Neural crest cell (in vitro differentiated cells): ENCODE measurements around the gene SIX2. TPM values are rescaled to one million over a fixed set of nuclear protein-coding genes. Genes with fewer than 3 reads are reported as not detected.

ENCODE experiments used
- DNase-seq: peaks from one replicate; pipeline ENCODE4 v3.0.0; 2021; ENCODE audit warnings: low read depth, mixed read lengths, low spot score
- H3K27ac Mint-ChIP-seq: one replicate; pipeline ENCODE4 v1.8.0; 2021; ENCODE audit warnings: mild to moderate bottlenecking, mixed read lengths; ENCODE audit not compliant: unreplicated experiment
- H3K27me3 Mint-ChIP-seq: 2 replicates; pipeline ENCODE4 v1.8.0; 2021; ENCODE audit warnings: low read depth, mild to moderate bottlenecking, mixed read lengths
- H3K36me3 Mint-ChIP-seq: 2 replicates; pipeline ENCODE4 v1.8.0; 2021; ENCODE audit warnings: low read depth, mild to moderate bottlenecking, mixed read lengths
- H3K4me1 Mint-ChIP-seq: 2 replicates; pipeline ENCODE4 v1.8.0; 2021; ENCODE audit warnings: mixed read lengths
- H3K4me3 Mint-ChIP-seq: one replicate; pipeline ENCODE4 v1.8.0; 2021; ENCODE audit warnings: mild to moderate bottlenecking, mixed read lengths
- H3K9me3 Mint-ChIP-seq: 2 replicates; pipeline ENCODE4 v1.8.0; 2021; ENCODE audit warnings: mixed read lengths
- total RNA-seq: library from RNA; stranded (reverse); gene quantifications from 2 replicates; pipeline ENCODE4 v1.2.1, GENCODE V29; 2021
- TF ChIP-seq, protein P1 (sequence below): fragments of 200-600 bp; sonication (generic); conservative IDR thresholded peaks from 2 replicates; pipeline ENCODE4 v1.5.0; 2021; ENCODE audit warnings: antibody characterized with exemption, mild to moderate bottlenecking

The SIX2 gene
- total RNA-seq, 1 donor from 2014 or later, result 0.14 TPM

DNA sequence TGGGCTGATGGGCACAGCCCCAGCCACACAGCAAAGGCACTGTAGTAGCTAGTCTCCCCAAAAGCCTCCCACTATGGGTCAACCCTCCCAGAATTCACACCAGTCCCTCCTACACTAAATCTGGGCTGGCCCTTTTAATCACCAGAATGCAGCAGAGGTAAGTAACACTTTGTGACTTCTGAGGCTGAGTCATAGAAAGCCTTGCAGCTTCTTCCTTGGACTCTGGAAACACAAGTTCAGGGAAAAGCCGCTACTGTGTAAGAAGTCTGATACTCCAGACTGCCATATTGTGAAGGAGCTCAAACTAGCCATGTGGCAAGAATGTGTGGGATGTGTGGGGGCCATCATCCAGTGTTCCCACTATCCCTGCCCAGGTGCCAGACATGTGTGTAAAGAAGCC, 19.0 kb upstream of the SIX2 start:
- H3K27me3 Mint-ChIP-seq, result peaks cover 17% of the 10 kb centered on the region
- no peak overlapping the region for H3K4me3 Mint-ChIP-seq
- DNase-seq, result no peak
- H3K4me1 Mint-ChIP-seq, result no peaks in the 10 kb centered on the region
- no peaks in the 10 kb centered on the region for H3K36me3 Mint-ChIP-seq
- TF ChIP-seq, protein P1, sequence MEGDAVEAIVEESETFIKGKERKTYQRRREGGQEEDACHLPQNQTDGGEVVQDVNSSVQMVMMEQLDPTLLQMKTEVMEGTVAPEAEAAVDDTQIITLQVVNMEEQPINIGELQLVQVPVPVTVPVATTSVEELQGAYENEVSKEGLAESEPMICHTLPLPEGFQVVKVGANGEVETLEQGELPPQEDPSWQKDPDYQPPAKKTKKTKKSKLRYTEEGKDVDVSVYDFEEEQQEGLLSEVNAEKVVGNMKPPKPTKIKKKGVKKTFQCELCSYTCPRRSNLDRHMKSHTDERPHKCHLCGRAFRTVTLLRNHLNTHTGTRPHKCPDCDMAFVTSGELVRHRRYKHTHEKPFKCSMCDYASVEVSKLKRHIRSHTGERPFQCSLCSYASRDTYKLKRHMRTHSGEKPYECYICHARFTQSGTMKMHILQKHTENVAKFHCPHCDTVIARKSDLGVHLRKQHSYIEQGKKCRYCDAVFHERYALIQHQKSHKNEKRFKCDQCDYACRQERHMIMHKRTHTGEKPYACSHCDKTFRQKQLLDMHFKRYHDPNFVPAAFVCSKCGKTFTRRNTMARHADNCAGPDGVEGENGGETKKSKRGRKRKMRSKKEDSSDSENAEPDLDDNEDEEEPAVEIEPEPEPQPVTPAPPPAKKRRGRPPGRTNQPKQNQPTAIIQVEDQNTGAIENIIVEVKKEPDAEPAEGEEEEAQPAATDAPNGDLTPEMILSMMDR, result no peak
- no peaks in the 10 kb centered on the region for H3K9me3 Mint-ChIP-seq
- H3K27ac Mint-ChIP-seq, result no peak overlapping the region

DNA sequence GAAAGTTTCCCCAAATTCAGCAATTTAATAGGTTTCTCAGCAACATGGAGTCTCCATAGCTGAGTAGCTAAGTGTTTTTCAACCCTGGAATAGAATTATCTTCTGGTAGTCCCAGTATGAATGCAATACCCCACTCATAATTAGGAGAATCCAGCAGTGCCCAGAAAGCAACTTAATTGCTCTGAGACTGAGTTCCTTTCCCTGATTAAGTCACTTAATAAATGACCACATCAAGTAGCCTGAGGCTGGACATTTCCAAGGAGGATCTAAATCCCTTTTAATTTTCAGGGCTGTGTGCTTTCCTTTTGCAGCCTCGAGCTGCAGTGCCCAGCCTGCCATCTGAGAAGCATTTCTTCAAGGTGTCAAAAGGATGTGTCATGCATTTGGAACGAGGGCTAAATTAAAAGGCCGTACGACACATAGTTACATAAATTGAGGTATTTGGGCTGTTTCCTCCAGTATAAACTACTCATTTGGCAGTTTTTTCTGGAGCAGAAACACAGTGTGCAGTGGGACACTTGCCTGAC, 17.7 kb upstream of the SIX2 start:
- Mint-ChIP-seq H3K27ac (no peak overlapping the region), H3K27me3 (peaks cover 22% of the 10 kb centered on the region), H3K4me3 (no peak overlapping the region), H3K9me3 (no peaks in the 10 kb centered on the region), H3K36me3 (no peaks in the 10 kb centered on the region), H3K4me1 (no peaks in the 10 kb centered on the region)
- no peak for DNase-seq
- TF ChIP-seq, protein P1, result no peak

DNA sequence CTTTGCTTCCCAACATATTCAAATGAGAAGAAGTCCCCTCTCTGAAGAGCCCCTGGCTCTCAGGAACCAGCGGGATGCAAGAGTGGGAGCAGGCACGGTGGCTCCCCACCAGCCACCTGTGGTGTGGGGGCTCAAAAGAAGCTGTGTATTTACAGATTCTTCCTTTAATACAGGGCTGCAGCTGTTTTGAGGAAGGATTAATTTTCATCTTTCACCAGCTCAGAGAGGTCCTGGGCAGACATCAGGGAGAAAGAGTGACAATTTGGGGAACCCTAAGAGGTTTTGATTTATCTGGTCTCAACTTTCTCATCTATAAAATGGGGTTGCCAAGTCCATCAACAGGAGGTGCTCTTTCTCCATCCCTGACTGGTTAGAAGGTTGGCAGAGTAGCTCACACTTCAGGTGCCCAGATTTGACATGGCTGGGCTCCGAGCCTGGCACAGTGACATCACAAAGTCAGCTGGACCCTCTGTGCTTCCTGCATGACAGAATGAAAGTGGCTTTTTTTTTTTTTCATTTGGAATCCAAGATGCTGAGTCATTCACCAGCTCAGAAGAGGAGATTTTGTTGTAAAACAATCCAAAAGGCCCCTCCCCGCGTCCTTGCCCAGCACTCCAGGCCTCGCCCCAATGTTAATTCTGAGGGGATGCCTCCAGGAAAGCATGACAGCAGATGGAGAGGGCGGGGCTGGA, 15.5 kb upstream of the SIX2 start:
- Mint-ChIP-seq H3K36me3 (no peaks in the 10 kb centered on the region), H3K4me3 (no peak overlapping the region)
- no peak for DNase-seq

DNA sequence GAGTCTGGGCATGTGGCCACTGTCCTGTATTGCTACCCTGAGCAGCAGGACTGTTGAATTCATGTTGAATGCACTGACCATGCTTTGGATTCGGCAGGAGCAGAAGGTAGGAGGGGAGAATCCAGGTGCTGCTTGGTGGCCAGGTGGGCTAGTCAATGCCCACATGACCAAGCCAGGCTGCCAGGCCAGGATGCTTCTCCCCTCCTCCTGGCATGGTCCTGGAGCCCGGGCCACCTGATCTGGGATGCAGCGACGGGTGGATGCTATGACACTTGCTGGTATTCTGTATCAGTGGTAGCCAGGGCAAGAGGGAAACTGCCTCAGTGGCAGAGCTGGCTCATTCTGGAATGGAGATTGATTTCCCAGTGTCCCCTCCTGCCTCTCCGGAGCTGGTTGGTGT, 14.8 kb upstream of the SIX2 start:
- DNase-seq, result no peak
- Mint-ChIP-seq H3K4me1 (no peaks in the 10 kb centered on the region), H3K4me3 (no peak overlapping the region), H3K27ac (no peak overlapping the region), H3K36me3 (no peaks in the 10 kb centered on the region), H3K9me3 (no peaks in the 10 kb centered on the region), H3K27me3 (peaks cover 28% of the 10 kb centered on the region)
- TF ChIP-seq, protein P1, result no peak

More for the DNA sequence above, 15.5 kb upstream of the SIX2 start:
- peaks cover 28% of the 10 kb centered on the region for H3K27me3 Mint-ChIP-seq
- no peaks in the 10 kb centered on the region for H3K9me3 Mint-ChIP-seq
- TF ChIP-seq, protein P1, result no peak
- H3K27ac Mint-ChIP-seq, result no peak overlapping the region
- no peaks in the 10 kb centered on the region for H3K4me1 Mint-ChIP-seq

DNA sequence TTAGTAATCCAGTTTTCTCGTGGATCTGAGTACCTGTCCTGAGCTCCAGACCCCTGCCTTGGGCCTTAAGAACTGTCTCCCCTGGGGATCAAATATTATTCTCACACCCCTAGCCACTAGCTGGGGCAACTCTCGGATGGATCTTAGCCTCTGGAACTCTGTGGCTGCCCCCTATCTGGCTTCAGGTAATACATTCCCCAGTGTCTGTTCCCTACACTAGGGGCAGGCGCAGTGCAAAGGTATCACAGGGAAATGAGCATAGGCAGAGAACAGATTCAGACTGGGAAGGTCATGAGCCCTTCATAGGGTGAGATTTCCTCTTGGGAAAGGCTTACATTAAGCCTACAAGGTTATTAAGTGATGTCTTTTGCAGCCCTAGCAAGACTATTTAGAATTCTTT, 11.2 kb upstream of the SIX2 start:
- TF ChIP-seq, protein P1, result no peak
- Mint-ChIP-seq H3K27ac (no peak overlapping the region), H3K36me3 (no peaks in the 10 kb centered on the region), H3K4me1 (no peaks in the 10 kb centered on the region), H3K9me3 (no peaks in the 10 kb centered on the region), H3K4me3 (no peak overlapping the region), H3K27me3 (peaks cover 56% of the 10 kb centered on the region)
- no peak for DNase-seq
